Stomach (tissue), 19 donors: ENCODE data around the gene OR10T2. TPM values are rescaled to one million over a fixed set of nuclear protein-coding genes. Genes with fewer than 3 reads are reported as not detected.
"Not testable (repeated sequence)": the region's sequence is repeated elsewhere in the genome, so short reads cannot be mapped to it uniquely, and the experiment has no call there.

Experiments used
- DNase-seq, 2 donors: peaks; one replicate each; pipeline versions ENCODE4 v3.0.0 to v3.0.0-alpha.2; 2013 to 2019
- H3K27ac ChIP-seq, 5 donors: fragments of 200-600 bp in 4 of 5; sonication (generic) in 4 of 5; one replicate each; pipeline ENCODE4 v1.5.1; 2013 to 2019; ENCODE audit warnings: mild to moderate bottlenecking in 1 of 5, moderate library complexity in 1 of 5
- H3K27me3 ChIP-seq, 3 donors: fragments of 200-600 bp; sonication (generic); one replicate each; pipeline ENCODE4 v1.5.1; 2017 to 2019; ENCODE audit warnings: mixed run types in 1 of 3
- H3K36me3 ChIP-seq, 4 donors: fragments of 200-600 bp; sonication (generic); 1 replicate in 3 of 4; 2 replicates in 1 of 4; pipeline ENCODE4 v1.5.1; 2016 to 2019
- H3K4me1 ChIP-seq, 4 donors: fragments of 200-600 bp; sonication (generic); one replicate each; pipeline ENCODE4 v1.5.1; 2016 to 2019
- H3K4me3 ChIP-seq, 4 donors: fragments of 200-600 bp; sonication (generic) in 3 of 4; one replicate each; pipeline ENCODE4 v1.5.1; 2016 to 2019; ENCODE audit warnings: mild to moderate bottlenecking in 1 of 4
- H3K9me3 ChIP-seq, 4 donors: fragments of 200-600 bp; sonication (generic); one replicate each; pipeline ENCODE4 v1.5.1; 2016 to 2019
- EP300 ChIP-seq: sonication (generic); formaldehyde crosslinking; IDR thresholded peaks from one replicate; pipeline ENCODE4 v1.6.1; 2017; ENCODE audit warnings: antibody characterized with exemption
- POLR2A ChIP-seq, 4 donors: fragments of 450-650 bp; IDR thresholded peaks; one replicate each; pipeline ENCODE4 v1.6.1; 2016; ENCODE audit warnings: antibody characterized with exemption in 4 of 4, control low read depth in 2 of 4, mild to moderate bottlenecking in 1 of 4, moderate library complexity in 1 of 4
- POLR2AphosphoS5 ChIP-seq, 3 donors: sonication (generic); formaldehyde crosslinking; IDR thresholded peaks; one replicate each; pipeline ENCODE4 v1.6.1; 2016; ENCODE audit warnings: antibody characterized with exemption in 3 of 3
- WGBS, 5 donors: extraction: QIAGEN DNeasy Blood & Tissue Kit in 3 of 5; methylation state at CpG; one replicate each; pipeline versions ENCODE4 v1.1.5 to v1.1.7; 2013 to 2018; 5-methylcytosine and 5-hydroxymethylcytosine counted together
- intact Hi-C: fragments of 100-400 bp; cut with DNase I; formaldehyde crosslinking; loops from one replicate; pipeline ENCODE4 v1.15.1; 2023; ENCODE audit warnings: low total_unique reads
- long read RNA-seq, 10 donors: transcript quantifications; one replicate each; lab custom pipeline, GENCODE V29; 2026
- polyA plus RNA-seq, 3 donors: library from polyadenylated mRNA; stranded (reverse); fragments of 200-250 nt; gene quantifications; one replicate each; pipeline ENCODE4 v1.2.3, GENCODE V29; 2013
- total RNA-seq, 5 donors: library from RNA; depleted of rRNA; stranded (reverse); fragments of >200 nt; gene quantifications; one replicate each; pipeline versions ENCODE4 v1.1.0 to v1.2.3, GENCODE V29; 2014 to 2016
- TF ChIP-seq, protein P1 (sequence below), 7 experiments: fragments of 450-650 bp in 4 of 7; fragments of 200-600 bp in 3 of 7; sonication (generic) in 3 of 7; IDR thresholded peaks; one replicate each; pipeline ENCODE4 v1.5.1; 2016 to 2019; ENCODE audit warnings: antibody characterized with exemption in 7 of 7, control low read depth in 2 of 7, mild to moderate bottlenecking in 1 of 7
- donor health status: healthy with polysubstance abuse.
- donor health status: Bipolar disorder and iron deficiency.
- donor health status: healthy.

OR10T2 gene, protein sequence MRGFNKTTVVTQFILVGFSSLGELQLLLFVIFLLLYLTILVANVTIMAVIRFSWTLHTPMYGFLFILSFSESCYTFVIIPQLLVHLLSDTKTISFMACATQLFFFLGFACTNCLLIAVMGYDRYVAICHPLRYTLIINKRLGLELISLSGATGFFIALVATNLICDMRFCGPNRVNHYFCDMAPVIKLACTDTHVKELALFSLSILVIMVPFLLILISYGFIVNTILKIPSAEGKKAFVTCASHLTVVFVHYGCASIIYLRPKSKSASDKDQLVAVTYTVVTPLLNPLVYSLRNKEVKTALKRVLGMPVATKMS
- total RNA-seq (not detected), polyA plus RNA-seq (not detected)
- long read RNA-seq, donor 1, result 0 reads
- long read RNA-seq, donor 2, result 0 reads
- long read RNA-seq, donor 3, result 0 reads
- long read RNA-seq, donor 4, result 0 reads
- long read RNA-seq, donor 5, result 0 reads
- long read RNA-seq, donor 6, result 0 reads
- long read RNA-seq, donor 7, result 0 reads
- long read RNA-seq, donor 8, result 0 reads
- long read RNA-seq, donor 9, result 0 reads
- long read RNA-seq, donor 10, result 0 reads

DNA sequence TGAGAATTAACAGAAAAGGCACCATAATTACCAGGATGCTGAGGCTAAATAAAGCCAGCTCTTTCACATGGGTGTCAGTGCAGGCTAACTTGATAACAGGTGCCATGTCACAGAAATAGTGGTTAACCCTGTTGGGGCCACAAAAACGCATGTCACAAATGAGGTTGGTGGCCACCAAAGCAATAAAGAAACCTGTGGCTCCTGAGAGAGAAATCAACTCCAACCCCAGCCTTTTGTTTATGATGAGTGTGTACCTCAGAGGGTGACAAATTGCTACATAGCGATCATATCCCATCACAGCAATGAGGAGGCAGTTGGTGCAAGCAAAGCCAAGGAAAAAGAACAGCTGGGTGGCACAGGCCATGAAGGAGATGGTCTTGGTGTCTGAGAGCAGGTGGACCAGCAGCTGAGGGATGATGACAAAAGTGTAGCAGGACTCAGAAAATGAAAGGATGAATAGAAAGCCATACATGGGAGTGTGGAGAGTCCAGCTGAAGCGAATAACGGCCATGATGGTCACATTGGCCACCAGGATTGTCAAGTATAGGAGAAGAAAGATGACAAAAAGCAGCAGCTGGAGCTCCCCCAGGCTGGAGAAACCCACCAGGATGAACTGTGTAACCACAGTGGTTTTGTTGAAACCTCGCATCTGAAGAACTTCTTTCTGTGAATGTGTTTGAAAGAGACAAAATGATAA lies at the start of gene OR10T2:
Gene OR10T2, minus strand, starts transcription at position 649 of the 697 bp plus-strand sequence. Its CDS starts 0 bp downstream, at position 649.
- TF ChIP-seq POLR2A (IDR thresholded peaks at IDR 0.05), result no peak
- TF ChIP-seq POLR2AphosphoS5 (IDR thresholded peaks at IDR 0.05), result no peak
- TF ChIP-seq, protein P1, sequence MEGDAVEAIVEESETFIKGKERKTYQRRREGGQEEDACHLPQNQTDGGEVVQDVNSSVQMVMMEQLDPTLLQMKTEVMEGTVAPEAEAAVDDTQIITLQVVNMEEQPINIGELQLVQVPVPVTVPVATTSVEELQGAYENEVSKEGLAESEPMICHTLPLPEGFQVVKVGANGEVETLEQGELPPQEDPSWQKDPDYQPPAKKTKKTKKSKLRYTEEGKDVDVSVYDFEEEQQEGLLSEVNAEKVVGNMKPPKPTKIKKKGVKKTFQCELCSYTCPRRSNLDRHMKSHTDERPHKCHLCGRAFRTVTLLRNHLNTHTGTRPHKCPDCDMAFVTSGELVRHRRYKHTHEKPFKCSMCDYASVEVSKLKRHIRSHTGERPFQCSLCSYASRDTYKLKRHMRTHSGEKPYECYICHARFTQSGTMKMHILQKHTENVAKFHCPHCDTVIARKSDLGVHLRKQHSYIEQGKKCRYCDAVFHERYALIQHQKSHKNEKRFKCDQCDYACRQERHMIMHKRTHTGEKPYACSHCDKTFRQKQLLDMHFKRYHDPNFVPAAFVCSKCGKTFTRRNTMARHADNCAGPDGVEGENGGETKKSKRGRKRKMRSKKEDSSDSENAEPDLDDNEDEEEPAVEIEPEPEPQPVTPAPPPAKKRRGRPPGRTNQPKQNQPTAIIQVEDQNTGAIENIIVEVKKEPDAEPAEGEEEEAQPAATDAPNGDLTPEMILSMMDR (IDR thresholded peaks at IDR 0.05), result no peak
- no peak for TF ChIP-seq EP300
- intact Hi-C loops, result no loop called here

DNA sequence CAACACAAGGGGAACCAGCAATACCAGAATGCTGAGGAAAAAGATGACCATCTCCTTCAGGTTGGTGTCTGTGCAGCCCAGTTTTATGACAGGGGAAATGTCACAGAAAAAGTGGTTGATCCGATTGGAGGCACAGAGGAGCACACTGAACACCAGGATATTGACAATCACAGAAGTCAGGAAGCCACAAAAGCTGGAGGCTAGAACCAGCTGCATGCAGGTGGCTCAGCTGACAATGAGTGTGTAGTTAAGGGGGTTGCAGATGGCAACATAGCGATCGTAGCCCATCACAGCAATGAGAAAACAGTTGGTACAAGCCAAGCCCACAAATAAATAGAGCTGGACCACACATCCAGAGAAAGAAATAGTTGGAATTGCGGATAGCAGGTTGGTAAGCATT lies 46.1 kb upstream of the OR10T2 start:
- TF ChIP-seq, protein P1 (IDR thresholded peaks at IDR 0.05), result no peak
- TF ChIP-seq POLR2A (IDR thresholded peaks at IDR 0.05), result no peak
- TF ChIP-seq EP300, result no peak
- TF ChIP-seq POLR2AphosphoS5 (IDR thresholded peaks at IDR 0.05), result no peak
- 70 to 84% (median 78%) methylated on average over 4 of the region's 4 CpGs for WGBS, 5 donors
- H3K4me1 ChIP-seq, result no peaks in the 10 kb centered on the region
- H3K9me3 ChIP-seq, result no peaks in the 10 kb centered on the region
- DNase-seq, result no peak
- H3K4me3 ChIP-seq, result no peak overlapping the region
- no peak overlapping the region for H3K27ac ChIP-seq
- no peaks in the 10 kb centered on the region for H3K36me3 ChIP-seq
- intact Hi-C loops, result no loop called here
- no peaks in the 10 kb centered on the region for H3K27me3 ChIP-seq

More for the DNA sequence above, at the start of gene OR10T2:
- Histone ChIP-seq H3K9me3 (no peaks in the 10 kb centered on the region), H3K4me3 (no peak within 1 kb of the TSS), H3K4me1 (no peaks in the 10 kb centered on the region), H3K36me3 (no peaks in the 10 kb centered on the region), H3K27ac (no peak within 1 kb of the TSS), H3K27me3 (no peaks in the 10 kb centered on the region)
- DNase-seq, result no peak
- WGBS, 5 donors, result 68 to 84% (median 76%) methylated on average over 5 of the region's 5 CpGs

DNA sequence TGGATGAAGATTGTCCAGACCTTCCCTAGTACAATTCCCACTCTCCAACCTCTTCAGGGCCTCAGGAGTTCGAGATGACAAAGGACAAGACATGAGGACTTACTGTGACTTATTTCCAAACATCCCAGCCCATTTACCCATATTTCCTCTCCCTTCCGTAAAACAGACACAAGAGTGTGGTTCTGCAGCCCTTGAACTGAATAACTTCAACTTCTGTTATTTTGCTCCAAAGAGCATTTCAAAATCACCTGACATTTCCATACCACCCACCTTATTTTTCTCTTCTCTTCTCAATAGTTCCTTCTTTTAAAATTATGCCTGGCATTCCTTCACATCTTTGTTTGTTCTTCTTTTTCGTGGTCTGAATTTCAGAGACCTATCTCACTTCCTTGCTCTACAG lies 35.5 kb upstream of the OR10T2 start:
- DNase-seq, result no peak
- 48 to 60% (median 52%) methylated on average over 3 of the region's 3 CpGs for WGBS, 5 donors
- TF ChIP-seq EP300, result no peak
- TF ChIP-seq POLR2AphosphoS5 (IDR thresholded peaks at IDR 0.05), result no peak
- TF ChIP-seq POLR2A (IDR thresholded peaks at IDR 0.05), result no peak
- TF ChIP-seq, protein P1 (IDR thresholded peaks at IDR 0.05), result no peak
- Histone ChIP-seq H3K9me3 (peaks cover 5 to 17% (median 13%) of the 10 kb centered on the region in 4 donors), H3K4me1 (no peaks in the 10 kb centered on the region), H3K4me3 (no peak overlapping the region), H3K27me3 (peaks cover 0 to 6% (median 0%) of the 10 kb centered on the region in 3 donors), H3K27ac (no peak overlapping the region), H3K36me3 (no peaks in the 10 kb centered on the region)
- intact Hi-C loops, result no loop called here

DNA sequence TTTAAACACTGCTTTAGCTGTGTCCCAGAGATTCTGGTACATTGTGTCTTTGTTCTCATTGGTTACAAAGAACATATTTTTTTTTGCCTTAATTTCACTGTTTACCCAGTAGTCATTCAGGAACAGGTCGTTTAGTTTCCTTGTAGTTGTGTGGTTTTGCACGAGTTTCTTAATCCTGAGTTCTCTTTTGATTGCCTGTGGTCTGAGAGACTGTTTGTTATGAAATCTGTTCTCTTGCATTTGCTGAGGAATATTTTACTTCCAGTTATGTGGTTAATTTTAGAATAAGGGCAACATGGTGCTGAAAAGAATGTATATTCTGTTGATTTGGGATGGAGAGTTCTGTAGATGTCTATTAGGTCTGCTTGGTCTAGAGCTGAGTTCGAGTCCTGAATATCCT lies 30.9 kb upstream of the OR10T2 start:
- H3K27ac ChIP-seq, H3K4me1 ChIP-seq, DNase-seq, H3K27me3 ChIP-seq, H3K4me3 ChIP-seq, intact Hi-C loops, H3K36me3 ChIP-seq: not testable (repeated sequence)
- WGBS, 5 donors, result 41 to 51% (median 44%) methylated on average over 3 of the region's 3 CpGs
- H3K9me3 ChIP-seq, result peaks cover 5 to 32% (median 16%) of the 10 kb centered on the region in 4 donors
